ENCODE measurements around the gene SCNN1G.

DNA sequence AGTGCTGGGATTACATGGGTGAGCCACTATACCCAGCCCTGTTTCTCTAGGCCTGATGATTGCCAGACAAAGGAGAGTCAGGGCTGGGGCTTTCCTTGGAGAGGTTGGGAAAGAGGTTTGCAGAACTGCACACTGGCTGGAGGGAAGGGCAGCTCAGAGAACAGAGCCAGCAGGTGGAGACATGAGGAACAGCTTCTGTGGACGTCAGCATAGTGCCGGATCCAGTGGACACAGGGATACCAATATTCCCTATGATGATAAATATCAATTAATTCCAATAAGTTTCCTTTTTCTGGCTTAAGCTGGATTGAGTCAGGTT is 76.3 kb downstream of the SCNN1G start:
- TF ChIP-seq POLR2A (IDR thresholded peaks at IDR 0.05; ENCODE audit: low read depth, low read length) (no peak), FOS (IDR thresholded peaks at IDR 0.05; ENCODE audit: borderline replicate concordance, insufficient read depth, low read length) (no peak), POLR2AphosphoS5 (IDR thresholded peaks at IDR 0.05; ENCODE audit: insufficient read depth, low read depth, low read length) (no peak), EZH2 (IDR thresholded peaks at IDR 0.05; ENCODE audit: borderline replicate concordance, low read depth, low read length, severe bottlenecking) (no peak)
- TF ChIP-seq, protein P1, sequence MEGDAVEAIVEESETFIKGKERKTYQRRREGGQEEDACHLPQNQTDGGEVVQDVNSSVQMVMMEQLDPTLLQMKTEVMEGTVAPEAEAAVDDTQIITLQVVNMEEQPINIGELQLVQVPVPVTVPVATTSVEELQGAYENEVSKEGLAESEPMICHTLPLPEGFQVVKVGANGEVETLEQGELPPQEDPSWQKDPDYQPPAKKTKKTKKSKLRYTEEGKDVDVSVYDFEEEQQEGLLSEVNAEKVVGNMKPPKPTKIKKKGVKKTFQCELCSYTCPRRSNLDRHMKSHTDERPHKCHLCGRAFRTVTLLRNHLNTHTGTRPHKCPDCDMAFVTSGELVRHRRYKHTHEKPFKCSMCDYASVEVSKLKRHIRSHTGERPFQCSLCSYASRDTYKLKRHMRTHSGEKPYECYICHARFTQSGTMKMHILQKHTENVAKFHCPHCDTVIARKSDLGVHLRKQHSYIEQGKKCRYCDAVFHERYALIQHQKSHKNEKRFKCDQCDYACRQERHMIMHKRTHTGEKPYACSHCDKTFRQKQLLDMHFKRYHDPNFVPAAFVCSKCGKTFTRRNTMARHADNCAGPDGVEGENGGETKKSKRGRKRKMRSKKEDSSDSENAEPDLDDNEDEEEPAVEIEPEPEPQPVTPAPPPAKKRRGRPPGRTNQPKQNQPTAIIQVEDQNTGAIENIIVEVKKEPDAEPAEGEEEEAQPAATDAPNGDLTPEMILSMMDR (IDR thresholded peaks at IDR 0.05; ENCODE audit: extremely low read depth in 1 of 2, insufficient read depth in 1 of 2, low read depth in 1 of 2, low read length in 2 of 2): no peak
